LNCAP (cell line): Measurements from ENCODE around the gene SMC1B.

Experiments used
- CTCF ChIP-seq: fragments of 450-650 bp; IDR thresholded peaks from 2 replicates; pipeline ENCODE4 v1.5.1; 2017; ENCODE audit warnings: mild to moderate bottlenecking

Gene SMC1B

GRCh38 chr22:45420539-45420938 is 7.1 kb upstream of the SMC1B start:
- TF ChIP-seq CTCF = no peak

DNA sequence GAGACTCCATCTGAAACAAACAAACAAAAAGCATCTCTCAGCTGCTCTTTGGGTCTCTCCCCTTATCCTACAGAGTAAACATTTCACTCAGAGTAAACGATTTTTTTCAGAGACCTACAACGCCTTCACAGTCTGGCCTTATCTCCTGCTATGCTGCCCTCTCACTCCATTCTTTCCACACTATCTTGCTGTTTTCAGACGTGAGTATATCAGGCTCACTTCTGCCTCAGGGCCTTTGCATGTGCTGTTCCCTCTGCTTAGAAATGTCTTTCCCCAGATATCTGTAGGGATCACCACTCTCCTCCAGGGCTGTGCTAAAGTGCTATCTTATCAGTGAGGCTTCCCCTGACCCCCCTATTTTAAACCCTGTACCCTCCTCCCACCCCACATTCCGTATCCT is 6.6 kb upstream of the SMC1B start:
- TF ChIP-seq CTCF = no peak

GRCh38 chr22:45418770-45419138 is 5.4 kb upstream of the SMC1B start:
- no peak for TF ChIP-seq CTCF

DNA sequence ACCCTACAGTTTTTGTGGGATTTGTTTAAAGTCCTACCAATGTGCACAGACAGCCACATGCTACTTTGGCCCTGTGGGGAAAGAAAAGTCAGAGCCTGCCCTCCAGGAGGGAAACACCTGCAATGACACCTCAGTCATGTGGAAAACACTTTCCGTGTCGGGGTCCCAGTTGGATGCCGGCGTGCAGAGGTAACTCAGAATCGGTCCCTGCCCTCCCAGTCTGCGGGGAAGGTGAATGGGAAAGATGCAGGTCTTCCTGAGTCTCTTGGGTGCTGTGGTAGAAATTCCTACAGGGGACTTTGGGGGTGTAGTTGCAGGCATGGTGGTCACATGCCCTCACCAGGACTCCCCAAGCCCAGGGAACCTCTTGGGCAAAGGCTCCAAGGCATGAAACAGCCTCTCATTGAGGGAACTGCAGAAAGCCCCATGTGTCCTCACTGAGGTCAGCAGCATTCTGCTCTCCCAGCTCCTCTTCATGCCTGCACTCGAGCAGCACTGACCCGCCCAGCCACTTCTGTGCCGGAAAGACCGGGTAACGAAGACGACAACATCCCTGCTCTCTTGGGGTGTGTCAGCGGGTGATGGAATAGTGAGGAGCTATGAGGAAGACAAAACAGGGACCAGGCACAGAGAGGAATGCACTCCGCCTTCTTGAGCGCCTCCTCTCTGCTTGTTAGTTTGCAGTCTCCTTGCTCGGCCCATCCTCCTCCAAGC is 4.8 kb upstream of the SMC1B start:
- TF ChIP-seq CTCF = no peak

DNA sequence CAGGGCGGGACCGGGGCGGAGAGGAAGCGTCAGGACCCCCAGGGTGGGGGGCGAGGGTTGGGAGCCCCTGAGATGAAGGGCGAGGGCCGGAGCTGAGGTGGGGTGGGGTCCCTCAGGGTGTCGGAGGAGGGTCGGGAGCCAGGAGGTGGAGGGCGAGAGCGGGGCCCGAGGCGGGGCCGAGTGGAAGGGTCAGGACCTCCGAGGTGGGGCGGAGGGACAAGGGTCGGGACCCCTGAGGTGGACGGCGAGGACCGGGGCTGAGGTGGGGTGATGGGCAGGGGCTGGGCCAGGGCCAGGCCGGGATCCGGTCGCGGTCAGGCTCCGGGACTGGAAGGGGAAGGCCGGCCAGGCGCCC is 409 bp downstream of the SMC1B start:
- TF ChIP-seq CTCF = no peak

- no peak for TF ChIP-seq CTCF
Observed at GRCh38 chr22:45407793-45408192, 5.6 kb downstream of the SMC1B start.

GRCh38 chr22:45402466-45402985 is 10.9 kb downstream of the SMC1B start:
- no peak for TF ChIP-seq CTCF
